IMR-90 (cell line): ENCODE measurements around the gene KCNQ5. TPM values are rescaled to one million over a fixed set of nuclear protein-coding genes. Genes with fewer than 3 reads are reported as not detected.

Experiments used
- ATAC-seq: fragments of 200-7000 bp; cut with Tn5 transposase; 2 replicates; pipeline ENCODE4 v1.9.1; 2020; ENCODE audit warnings: low read depth, mild to moderate bottlenecking, moderate library complexity
- BruUV-seq: library from RNA; stranded (reverse); fragments of 400-500 nt; replicated peaks from 2 replicates; lab custom pipeline; 2021; lab: Mats Ljungman, UMichigan
- CTCF ChIA-PET: fragments of 300-600 bp; formaldehyde crosslinking; extraction: SDS; loops from one replicate; lab custom pipeline; 2021; ENCODE audit warnings: antibody characterized with exemption; lab: Yijun Ruan, JAX
- POLR2A ChIA-PET: fragments of 300-600 bp; sonication (Branson Sonifier 250); formaldehyde crosslinking; loops from one replicate; lab custom pipeline; 2022; ENCODE audit warnings: antibody characterized with exemption; ENCODE audit not compliant: unreplicated experiment; lab: Charles Lee
- DNase-seq: peaks from one replicate; pipeline ENCODE4 v3.0.0; 2013
- H2AFZ ChIP-seq: replicated peaks from 2 replicates; pipeline ENCODE3; 2013; ENCODE audit warnings: low read length, mild to moderate bottlenecking; ENCODE audit not compliant: poor library complexity
- H2AK5ac ChIP-seq: 2 replicates; pipeline ENCODE4 v1.6.1; 2013; ENCODE audit warnings: low read depth, low read length, inconsistent platforms
- H2AK9ac ChIP-seq: replicated peaks from 2 replicates; pipeline ENCODE3; 2013; ENCODE audit warnings: mild to moderate bottlenecking, low read depth, low read length, moderate library complexity; ENCODE audit not compliant: poor library complexity
- H2BK120ac ChIP-seq: 2 replicates; pipeline ENCODE4 v1.6.1; 2013; ENCODE audit warnings: low read depth, low read length, inconsistent platforms
- H2BK15ac ChIP-seq: 3 replicates; pipeline ENCODE4 v1.6.1; 2013; ENCODE audit warnings: low read depth, low read length, inconsistent platforms
- H2BK20ac ChIP-seq: 2 replicates; pipeline ENCODE4 v1.6.1; 2013; ENCODE audit warnings: low read depth, mild to moderate bottlenecking, inconsistent platforms, low read length, moderate library complexity
- H2BK5ac ChIP-seq: 2 replicates; pipeline ENCODE4 v1.6.1; 2013; ENCODE audit warnings: mild to moderate bottlenecking, low read depth, low read length, inconsistent platforms; ENCODE audit not compliant: poor library complexity, severe bottlenecking
- H3K14ac ChIP-seq: replicated peaks from 2 replicates; pipeline ENCODE4 v1.6.1; 2013; ENCODE audit warnings: low read depth, low read length, inconsistent platforms
- H3K18ac ChIP-seq: 2 replicates; pipeline ENCODE4 v1.6.1; 2013; ENCODE audit warnings: low read depth, low read length, control low read depth
- H3K23ac ChIP-seq: 2 replicates; pipeline ENCODE4 v1.6.1; 2013; ENCODE audit warnings: low read depth, low read length, inconsistent platforms
- H3K27ac ChIP-seq: 2 replicates; pipeline ENCODE4 v1.5.1; 2013; ENCODE audit warnings: mild to moderate bottlenecking, control low read depth, low read length; ENCODE audit not compliant: insufficient read depth
- H3K27me3 ChIP-seq: 2 replicates; pipeline ENCODE4 v1.6.1; 2013; ENCODE audit warnings: low read length; ENCODE audit not compliant: control insufficient read depth, insufficient read depth
- H3K36me3 ChIP-seq: 2 replicates; pipeline ENCODE4 v1.6.1; 2013; ENCODE audit warnings: low read length, mixed read lengths; ENCODE audit not compliant: control insufficient read depth, insufficient read depth
- H3K4ac ChIP-seq: 2 replicates; pipeline ENCODE4 v1.6.1; 2013; ENCODE audit warnings: low read depth, low read length, inconsistent platforms
- H3K4me1 ChIP-seq: 2 replicates; pipeline ENCODE4 v1.6.1; 2013; ENCODE audit warnings: low read length, mixed read lengths; ENCODE audit not compliant: control insufficient read depth, insufficient read depth
- H3K4me2 ChIP-seq: 2 replicates; pipeline ENCODE4 v1.6.1; 2013; ENCODE audit warnings: low read depth, mild to moderate bottlenecking, control low read depth, low read length, moderate library complexity
- H3K4me3 ChIP-seq: 2 replicates; pipeline ENCODE4 v1.5.1; 2013; ENCODE audit warnings: low read depth, mild to moderate bottlenecking, control low read depth, low read length, moderate library complexity; ENCODE audit not compliant: insufficient read depth
- H3K56ac ChIP-seq: 2 replicates; pipeline ENCODE4 v1.6.1; 2013; ENCODE audit warnings: low read length, inconsistent platforms; ENCODE audit not compliant: insufficient read depth; ENCODE audit errors: extremely low read depth
- H3K79me1 ChIP-seq, 2 experiments: 2 replicates each; pipeline ENCODE4 v1.6.1; 2013; ENCODE audit warnings: low read length in 2 of 2, inconsistent platforms in 1 of 2, low read depth in 1 of 2
- H3K9ac ChIP-seq: 2 replicates; pipeline ENCODE4 v1.6.1; 2013; ENCODE audit warnings: low read depth, low read length, control low read depth
- H3K9me1 ChIP-seq: 2 replicates; pipeline ENCODE4 v1.6.1; 2013; ENCODE audit warnings: low read length, inconsistent platforms; ENCODE audit not compliant: insufficient read depth
- H3K9me3 ChIP-seq: 2 replicates; pipeline ENCODE4 v1.6.1; 2013; ENCODE audit warnings: low read length; ENCODE audit not compliant: control insufficient read depth, insufficient read depth
- H4K20me1 ChIP-seq: 2 replicates; pipeline ENCODE4 v1.6.1; 2013; ENCODE audit warnings: low read length, inconsistent platforms; ENCODE audit not compliant: insufficient read depth
- H4K5ac ChIP-seq: 2 replicates; pipeline ENCODE4 v1.6.1; 2013; ENCODE audit warnings: mild to moderate bottlenecking, low read depth, low read length, control low read depth
- H4K8ac ChIP-seq, 2 experiments: 2 replicates each; pipeline ENCODE4 v1.6.1; 2013; ENCODE audit warnings: low read depth in 2 of 2, low read length in 2 of 2, control low read depth in 1 of 2, inconsistent platforms in 1 of 2
- H4K91ac ChIP-seq: 2 replicates; pipeline ENCODE4 v1.6.1; 2013; ENCODE audit warnings: low read depth, low read length, inconsistent platforms; ENCODE audit not compliant: insufficient read depth
- BHLHE40 ChIP-seq: fragments of 150-350 bp; IDR thresholded peaks from 2 replicates; pipeline ENCODE4 v1.6.1; 2016; ENCODE audit warnings: mild to moderate bottlenecking, low read depth, low read length
- CHD1 ChIP-seq: IDR thresholded peaks from 2 replicates; pipeline ENCODE4 v1.6.1; 2012; ENCODE audit warnings: low read depth, low read length, improper control_type of control experiment
- MAZ ChIP-seq: IDR thresholded peaks from 2 replicates; pipeline ENCODE4 v1.6.1; 2012; ENCODE audit warnings: low read depth, mild to moderate bottlenecking, low read length, improper control_type of control experiment, moderate library complexity, borderline replicate concordance
- MXI1 ChIP-seq: IDR thresholded peaks from 2 replicates; pipeline ENCODE4 v1.6.1; 2012; ENCODE audit warnings: low read depth, mild to moderate bottlenecking, low read length, moderate library complexity, borderline replicate concordance
- NFE2L2 ChIP-seq: fragments of 150-350 bp; IDR thresholded peaks from 2 replicates; pipeline ENCODE4 v1.6.1; 2016; ENCODE audit warnings: low read depth, mild to moderate bottlenecking, low read length
- POLR2A ChIP-seq: IDR thresholded peaks from 2 replicates; pipeline ENCODE4 v1.6.1; 2012; ENCODE audit warnings: mild to moderate bottlenecking, low read depth, low read length
- RFX5 ChIP-seq: IDR thresholded peaks from 2 replicates; pipeline ENCODE4 v1.8.0; 2012; ENCODE audit warnings: low read depth, mild to moderate bottlenecking, low read length, moderate library complexity
- USF2 ChIP-seq: fragments of 150-350 bp; IDR thresholded peaks from 2 replicates; pipeline ENCODE4 v1.6.1; 2017; ENCODE audit warnings: mild to moderate bottlenecking, antibody characterized with exemption, low read length, low read depth
- WGBS, 2 experiments: methylation state at CpG; one replicate each; pipeline versions ENCODE4 v1.1.5 to v1.1.7; 2013; ENCODE audit warnings: missing lambda C conversion rate in 2 of 2; ENCODE audit not compliant: insufficient read length in 1 of 2; ENCODE audit errors: extremely low coverage in 2 of 2; 5-methylcytosine and 5-hydroxymethylcytosine counted together
- dilution Hi-C: fragments of 300-500 bp; cut with HindIII; formaldehyde crosslinking; loops from one replicate; pipeline ENCODE4 v1.14.3; 2018; ENCODE audit warnings: low sequenced_read_pairs; ENCODE audit not compliant: unreplicated experiment
- in situ Hi-C: fragments of 300-500 bp; cut with MboI; formaldehyde crosslinking; loops from 3 replicates; pipeline ENCODE4 v1.14.3; 2019; ENCODE audit warnings: low sequenced_read_pairs, inconsistent platforms, mixed read lengths
- intact Hi-C: fragments of 100-400 bp; cut with micrococcal nuclease; formaldehyde crosslinking; loops from 2 replicates; pipeline ENCODE4 v1.10.0; 2022
- polyA plus RNA-seq, 3 experiments: library from polyadenylated mRNA; depleted of rRNA; stranded (reverse); fragments of >200 nt; gene quantifications; 2 replicates each; pipeline ENCODE4 v1.2.3, GENCODE V29; 2012; ENCODE audit warnings: low replicate concordance in 1 of 3
- total RNA-seq: library from RNA; depleted of rRNA; stranded (reverse); fragments of >200 nt; gene quantifications from 2 replicates; pipeline ENCODE4 v1.2.3, GENCODE V29; 2012

Gene KCNQ5
- total and polyA plus RNA-seq, 2 of the 4 experiments (the other 2 are of a cell fraction), result 0.75 to 1.3 TPM

- Histone ChIP-seq H3K27me3 (no peaks in the 10 kb centered on the region), H3K4me2 (no peak overlapping the region), H3K4me3 (no peak overlapping the region), H4K5ac (no peak overlapping the region), H4K91ac (no peak overlapping the region), H2BK20ac (no peak overlapping the region), H3K27ac (no peak overlapping the region), H3K14ac (no peak overlapping the region), H2AK9ac (no peak overlapping the region), H3K9me3 (no peaks in the 10 kb centered on the region), H2BK15ac (no peak overlapping the region), H3K9ac (no peak overlapping the region), H3K9me1 (no peaks in the 10 kb centered on the region), H3K4ac (no peak overlapping the region), H3K79me1 (no peaks in the 10 kb centered on the region), H2AFZ (no peak overlapping the region), H3K18ac (no peak overlapping the region), H3K56ac (no peak overlapping the region), H3K23ac (no peak overlapping the region), H2BK120ac (no peak overlapping the region), H4K8ac (no peak overlapping the region), H2AK5ac (no peak overlapping the region), H2BK5ac (no peak overlapping the region), H3K4me1 (no peaks in the 10 kb centered on the region), H3K36me3 (no peaks in the 10 kb centered on the region), H4K20me1 (no peaks in the 10 kb centered on the region)
- DNase-seq, result no peak
- CTCF ChIA-PET, result interaction anchor here (1.5 kb wide), 1 partner anchor 25 kb away, joined by 3 read pairs; no protein-coding TSS in a partner anchor
- no TSS peak for BruUV-seq
- POLR2A ChIA-PET, result no interaction called here
- dilution Hi-C loops, result no loop called here
- no peak for ATAC-seq
- intact Hi-C loops, result no loop called here
- no peak for TF ChIP-seq USF2
- TF ChIP-seq CHD1, result no peak
- no peak for TF ChIP-seq POLR2A
- TF ChIP-seq NFE2L2, result no peak
- no peak for TF ChIP-seq MXI1
- TF ChIP-seq RFX5, result no peak
- TF ChIP-seq MAZ, result no peak
- no peak for TF ChIP-seq BHLHE40
- 100% methylated on average over 1 of the region's 1 CpG; no CpG with 5 or more reads in 1 of the 2 experiments for WGBS, 2 experiments
- in situ Hi-C loops, result no loop called here
These were observed 215.1 kb downstream of the KCNQ5 start for GRCh38 chr6:72836971-72837370.
